ENCODE measurements around the gene SOS1.
"Not testable (repeated sequence)": the region's sequence is repeated elsewhere in the genome, so short reads cannot be mapped to it uniquely, and the experiment has no call there.

The SOS1 gene
- total RNA-seq = 68.3 to 924 (median 106) reads per million in 9 experiments

DNA sequence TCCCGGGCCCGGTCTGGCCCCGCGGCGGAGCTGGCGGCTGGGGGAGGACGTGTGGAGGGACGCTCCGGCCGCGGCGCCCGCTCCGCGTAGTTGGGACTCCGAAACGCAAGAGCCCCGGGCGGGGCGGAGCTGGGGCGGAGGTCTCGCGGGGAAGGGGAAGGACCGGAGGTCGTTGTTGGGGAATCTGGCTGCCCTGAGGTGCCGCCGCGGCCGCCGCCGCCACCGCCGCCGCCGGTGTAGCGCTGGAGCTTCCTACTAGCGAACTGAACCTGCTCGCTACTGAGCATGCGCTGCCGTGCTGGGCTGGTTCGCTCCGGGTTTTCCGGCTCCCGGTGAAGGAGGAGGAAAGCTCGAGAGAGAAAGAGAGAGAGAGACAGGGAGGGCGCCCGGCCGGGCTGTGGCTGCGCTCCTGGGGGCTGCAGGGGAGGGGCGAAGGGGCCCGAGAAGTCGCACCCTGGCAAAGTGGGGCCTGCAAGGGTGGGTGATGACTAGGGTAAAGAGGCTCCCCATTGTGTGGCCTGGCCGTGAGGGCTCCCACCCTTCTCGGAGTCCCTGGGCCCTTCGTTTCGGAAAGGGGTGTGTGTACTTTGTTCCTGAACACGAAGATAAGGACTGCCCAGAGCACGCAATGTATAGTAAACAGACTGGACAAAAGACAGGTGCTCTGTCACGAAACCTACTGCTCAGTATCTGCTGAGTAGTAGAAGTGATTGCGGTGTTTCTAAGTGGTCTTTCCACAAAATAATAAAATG, at the start of gene SOS1:
TSS of gene SOS1 (minus strand) at position 281 of the 752 bp plus-strand sequence. CDS start 629 bp downstream, outside the sequence.
- peaks cover 41 to 43% of the 10 kb centered on the region in 2 donors for H3K4me1 Mint-ChIP-seq (ENCODE audit: low read depth in 2 of 2)
- DNase-seq (peak; percentile 84 to 87 (median 85)), ATAC-seq (replicated peaks) (peak; percentile 54)
- peaks cover 18% of the 10 kb centered on the region for H3K36me3 Mint-ChIP-seq (ENCODE audit: insufficient read depth)
- H3K9me3 Mint-ChIP-seq = no peaks in the 10 kb centered on the region
- peak within 1 kb of the TSS; percentile 89 to 90 for H3K4me3 Mint-ChIP-seq
- H3K27me3 Mint-ChIP-seq = no peaks in the 10 kb centered on the region
- H3K27ac Mint-ChIP-seq = peak within 1 kb of the TSS; percentile 92

GRCh38 chr2:39164089-39164488, 43.2 kb upstream of the SOS1 start:
- Mint-ChIP-seq H3K4me1 (ENCODE audit: low read depth in 2 of 2) (no peaks in the 10 kb centered on the region), H3K9me3 (no peaks in the 10 kb centered on the region), H3K27ac (no peak overlapping the region), H3K36me3 (ENCODE audit: insufficient read depth) (no peaks in the 10 kb centered on the region), H3K27me3 (peaks cover 0 to 15% of the 10 kb centered on the region in 2 donors), H3K4me3 (no peak overlapping the region)
- ATAC-seq (replicated peaks) = no peak
- DNase-seq = no peak

DNA sequence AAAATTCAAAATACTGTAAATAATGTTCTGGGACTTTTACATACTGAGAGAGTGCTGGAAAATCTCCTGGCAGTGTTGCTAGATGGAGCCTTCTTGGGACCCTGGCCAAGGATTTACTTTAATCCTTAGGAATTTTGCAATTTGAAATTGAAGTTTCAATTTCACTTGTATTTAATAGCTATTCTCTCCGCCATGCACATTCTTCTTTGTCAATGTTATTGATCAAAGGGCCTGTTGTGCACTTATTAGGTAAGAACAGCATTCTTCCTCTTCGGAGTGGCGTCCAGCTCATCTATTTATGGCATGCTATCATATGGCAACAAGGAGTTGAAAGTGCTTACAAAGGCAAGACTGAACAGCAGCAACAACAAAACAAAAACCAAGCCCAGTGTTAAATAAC, 40.1 kb upstream of the SOS1 start:
- no peaks in the 10 kb centered on the region for H3K36me3 Mint-ChIP-seq (ENCODE audit: insufficient read depth)
- no peaks in the 10 kb centered on the region for H3K9me3 Mint-ChIP-seq
- H3K4me3 Mint-ChIP-seq = no peak overlapping the region
- H3K27me3 Mint-ChIP-seq = peaks cover 0 to 15% of the 10 kb centered on the region in 2 donors
- DNase-seq (no peak), ATAC-seq (replicated peaks) (no peak)
- no peaks in the 10 kb centered on the region for H3K4me1 Mint-ChIP-seq (ENCODE audit: low read depth in 2 of 2)
- no peak overlapping the region for H3K27ac Mint-ChIP-seq

DNA sequence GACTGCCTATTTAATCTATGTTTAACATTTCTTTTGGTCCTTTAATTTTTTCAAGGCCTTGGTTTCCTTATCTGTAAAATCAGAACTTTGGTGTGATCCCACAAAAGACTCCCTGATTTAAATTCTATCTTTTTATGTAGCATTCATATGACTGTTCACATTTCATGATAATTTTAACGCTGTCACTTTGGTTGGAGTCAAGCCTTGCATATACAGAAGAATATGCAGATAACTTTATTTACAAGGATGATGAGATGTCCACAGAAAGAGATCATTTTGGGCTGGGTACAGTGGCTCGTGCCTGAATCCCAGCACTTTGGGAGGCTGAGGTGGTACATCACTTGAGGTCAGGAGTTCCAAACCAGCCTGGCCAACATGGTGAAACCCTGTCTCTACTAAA, 38.4 kb upstream of the SOS1 start:
- H3K27me3 Mint-ChIP-seq = peaks cover 0 to 7% of the 10 kb centered on the region in 2 donors
- ATAC-seq (replicated peaks) (no peak), DNase-seq (no peak)
- H3K27ac Mint-ChIP-seq = no peak overlapping the region
- no peaks in the 10 kb centered on the region for H3K9me3 Mint-ChIP-seq
- no peaks in the 10 kb centered on the region for H3K4me1 Mint-ChIP-seq (ENCODE audit: low read depth in 2 of 2)
- no peaks in the 10 kb centered on the region for H3K36me3 Mint-ChIP-seq (ENCODE audit: insufficient read depth)
- no peak overlapping the region for H3K4me3 Mint-ChIP-seq

GRCh38 chr2:39158351-39158750, 37.5 kb upstream of the SOS1 start:
- H3K9me3 Mint-ChIP-seq = no peaks in the 10 kb centered on the region
- ATAC-seq (replicated peaks) (no peak), DNase-seq (no peak)
- H3K4me1 Mint-ChIP-seq (ENCODE audit: low read depth in 2 of 2) = no peaks in the 10 kb centered on the region
- H3K36me3 Mint-ChIP-seq (ENCODE audit: insufficient read depth) = no peaks in the 10 kb centered on the region
- H3K27ac Mint-ChIP-seq = no peak overlapping the region
- H3K4me3 Mint-ChIP-seq = no peak overlapping the region
- no peaks in the 10 kb centered on the region for H3K27me3 Mint-ChIP-seq

DNA sequence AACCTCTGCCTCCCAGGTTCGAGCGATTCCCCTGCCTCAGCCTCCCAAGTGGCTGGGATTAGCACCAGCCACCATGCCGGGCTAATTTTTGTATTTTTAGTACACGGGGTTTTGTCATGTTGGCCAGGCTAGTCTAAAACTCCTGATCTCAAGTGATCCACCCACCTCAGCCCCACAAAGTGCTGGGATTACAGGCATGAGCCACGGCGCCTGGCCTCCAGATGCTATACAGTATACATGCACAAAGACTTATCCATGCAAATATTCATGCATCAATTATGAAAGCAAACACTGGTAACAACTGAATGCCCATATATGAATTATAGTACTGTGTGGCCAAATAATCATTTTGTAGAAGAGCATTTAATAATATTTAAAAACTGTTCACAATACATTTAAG, 36.0 kb upstream of the SOS1 start:
- Mint-ChIP-seq H3K27ac (no peak overlapping the region), H3K4me3 (no peak overlapping the region), H3K9me3 (no peaks in the 10 kb centered on the region), H3K36me3 (ENCODE audit: insufficient read depth) (no peaks in the 10 kb centered on the region), H3K4me1 (ENCODE audit: low read depth in 2 of 2) (no peaks in the 10 kb centered on the region), H3K27me3 (no peaks in the 10 kb centered on the region)
- no peak for DNase-seq
- ATAC-seq (replicated peaks) = no peak

DNA sequence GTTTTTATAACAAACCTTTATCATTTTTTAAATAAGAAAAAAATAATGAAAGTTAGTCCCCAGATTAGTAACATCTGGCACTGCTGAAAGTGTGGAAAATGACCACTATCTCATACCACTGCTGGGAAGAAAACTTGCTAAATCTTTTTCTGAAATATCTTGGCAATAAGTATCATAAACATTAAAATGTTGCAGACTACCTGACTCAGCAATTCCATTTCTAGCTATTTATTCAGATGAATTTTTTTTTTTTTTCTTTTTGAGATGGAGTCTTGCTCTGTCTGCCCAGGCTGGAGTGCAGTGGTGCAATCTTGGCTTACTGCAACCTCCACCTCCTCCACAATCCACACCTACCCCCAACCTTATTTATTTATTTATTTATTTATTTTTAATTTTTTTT, 35.3 kb upstream of the SOS1 start:
- H3K9me3 Mint-ChIP-seq = no peaks in the 10 kb centered on the region
- H3K27ac Mint-ChIP-seq = no peak overlapping the region
- DNase-seq = no peak
- no peaks in the 10 kb centered on the region for H3K36me3 Mint-ChIP-seq (ENCODE audit: insufficient read depth)
- no peak overlapping the region for H3K4me3 Mint-ChIP-seq
- H3K4me1 Mint-ChIP-seq (ENCODE audit: low read depth in 2 of 2) = no peaks in the 10 kb centered on the region
- H3K27me3 Mint-ChIP-seq = no peaks in the 10 kb centered on the region
- ATAC-seq (replicated peaks) = no peak

DNA sequence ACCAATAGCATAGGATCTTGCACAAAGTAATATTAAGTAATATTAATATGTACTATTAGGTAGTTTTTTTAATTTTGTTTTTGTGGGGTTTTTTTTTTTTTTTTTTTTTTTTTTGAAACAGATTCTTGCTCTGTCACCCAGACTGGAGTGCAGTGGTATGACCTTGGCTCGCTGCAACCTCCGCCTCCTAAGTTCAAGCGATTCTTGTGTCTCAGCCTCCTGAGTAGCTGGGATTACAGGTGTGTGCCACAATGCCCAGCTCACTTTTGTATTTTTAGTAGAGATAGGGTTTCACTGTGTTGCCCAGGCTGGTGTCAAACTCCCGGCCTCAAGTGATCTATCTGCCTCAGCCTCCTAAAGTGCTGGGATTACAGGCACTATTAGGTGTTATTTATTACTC, 34.7 kb upstream of the SOS1 start:
- not testable (repeated sequence) for ATAC-seq (replicated peaks); H3K27me3 Mint-ChIP-seq; H3K4me1 Mint-ChIP-seq (ENCODE audit: low read depth in 2 of 2); H3K36me3 Mint-ChIP-seq (ENCODE audit: insufficient read depth); DNase-seq; H3K9me3 Mint-ChIP-seq; H3K4me3 Mint-ChIP-seq; H3K27ac Mint-ChIP-seq

DNA sequence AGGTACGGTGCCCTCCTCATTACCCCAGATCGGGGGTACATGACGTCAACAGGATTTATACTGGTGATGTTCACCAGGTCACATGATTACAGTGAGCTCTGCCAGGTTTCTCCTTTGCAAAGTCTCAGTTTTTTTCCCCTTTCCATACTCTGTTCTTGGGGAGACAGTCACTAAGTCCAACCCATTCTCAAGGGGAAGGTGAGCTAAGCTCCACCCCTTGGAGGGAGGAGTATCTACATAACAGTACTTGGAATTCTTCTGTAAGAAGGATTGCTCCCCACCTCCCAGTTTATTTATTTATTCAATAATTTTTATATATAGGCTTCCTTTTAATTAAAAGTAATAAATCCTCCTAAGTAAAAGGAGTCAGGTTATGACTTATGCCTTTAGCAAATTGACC, 34.1 kb upstream of the SOS1 start:
- Mint-ChIP-seq H3K9me3 (no peaks in the 10 kb centered on the region), H3K4me3 (no peak overlapping the region), H3K27me3 (no peaks in the 10 kb centered on the region), H3K4me1 (ENCODE audit: low read depth in 2 of 2) (no peaks in the 10 kb centered on the region), H3K36me3 (ENCODE audit: insufficient read depth) (no peaks in the 10 kb centered on the region), H3K27ac (no peak overlapping the region)
- ATAC-seq (replicated peaks) = no peak
- no peak for DNase-seq

- H3K36me3 Mint-ChIP-seq (ENCODE audit: insufficient read depth) = no peaks in the 10 kb centered on the region
- H3K27me3 Mint-ChIP-seq = no peaks in the 10 kb centered on the region
Measured at GRCh38 chr2:39153312-39153711, 32.5 kb upstream of the SOS1 start.

DNA sequence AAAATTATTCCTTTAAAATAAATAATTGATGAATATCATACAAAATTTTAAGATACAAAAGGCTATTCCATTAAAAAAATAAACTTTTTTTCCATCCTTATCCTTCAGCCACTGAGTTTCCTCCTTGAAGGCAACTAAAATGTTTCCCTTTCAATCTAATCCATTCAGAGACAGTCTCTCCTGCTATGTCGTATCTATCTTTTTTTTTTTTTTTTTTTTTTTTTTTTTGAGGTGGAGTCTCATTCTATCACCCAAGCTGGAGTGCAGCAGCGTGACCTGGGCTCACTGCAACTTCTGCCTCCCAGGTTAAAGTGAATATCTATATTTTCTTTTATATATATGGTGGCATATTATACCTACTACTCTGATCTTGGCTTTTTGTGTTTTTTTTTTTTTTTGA, 31.7 kb upstream of the SOS1 start:
- no peaks in the 10 kb centered on the region for H3K27me3 Mint-ChIP-seq
- no peaks in the 10 kb centered on the region for H3K4me1 Mint-ChIP-seq (ENCODE audit: low read depth in 2 of 2)
- H3K4me3 Mint-ChIP-seq = no peak overlapping the region

More at GRCh38 chr2:39153312-39153711, 32.5 kb upstream of the SOS1 start:
- ATAC-seq (replicated peaks) = no peak
- no peak overlapping the region for H3K4me3 Mint-ChIP-seq
- no peak overlapping the region for H3K27ac Mint-ChIP-seq
- no peaks in the 10 kb centered on the region for H3K9me3 Mint-ChIP-seq
- no peaks in the 10 kb centered on the region for H3K4me1 Mint-ChIP-seq (ENCODE audit: low read depth in 2 of 2)
- DNase-seq = no peak

GRCh38 chr2:39150890-39151497, 30.1 kb upstream of the SOS1 start:
- DNase-seq (no peak), ATAC-seq (replicated peaks) (no peak)
- Mint-ChIP-seq H3K9me3 (no peaks in the 10 kb centered on the region), H3K27me3 (no peaks in the 10 kb centered on the region), H3K4me1 (ENCODE audit: low read depth in 2 of 2) (no peaks in the 10 kb centered on the region), H3K36me3 (ENCODE audit: insufficient read depth) (no peaks in the 10 kb centered on the region), H3K4me3 (no peak overlapping the region), H3K27ac (no peak overlapping the region)

More for the DNA sequence above, 31.7 kb upstream of the SOS1 start:
- ATAC-seq (replicated peaks) (no peak), DNase-seq (no peak)
- no peaks in the 10 kb centered on the region for H3K9me3 Mint-ChIP-seq
- no peak overlapping the region for H3K27ac Mint-ChIP-seq
- no peaks in the 10 kb centered on the region for H3K36me3 Mint-ChIP-seq (ENCODE audit: insufficient read depth)

- no peak overlapping the region for H3K27ac Mint-ChIP-seq
- no peak for ATAC-seq (replicated peaks)
Measured at GRCh38 chr2:39150102-39150562, 29.3 kb upstream of the SOS1 start.

GRCh38 chr2:39146630-39147029, 25.8 kb upstream of the SOS1 start:
- no peak for DNase-seq
- Mint-ChIP-seq H3K27me3 (no peaks in the 10 kb centered on the region), H3K9me3 (no peaks in the 10 kb centered on the region), H3K4me1 (ENCODE audit: low read depth in 2 of 2) (peaks cover 0 to 7% of the 10 kb centered on the region in 2 donors), H3K27ac (no peak overlapping the region), H3K4me3 (no peak overlapping the region), H3K36me3 (ENCODE audit: insufficient read depth) (no peaks in the 10 kb centered on the region)
- ATAC-seq (replicated peaks) = no peak

More at GRCh38 chr2:39150102-39150562, 29.3 kb upstream of the SOS1 start:
- H3K4me1 Mint-ChIP-seq (ENCODE audit: low read depth in 2 of 2) = no peaks in the 10 kb centered on the region
- DNase-seq = no peak
- no peaks in the 10 kb centered on the region for H3K36me3 Mint-ChIP-seq (ENCODE audit: insufficient read depth)
- H3K9me3 Mint-ChIP-seq = no peaks in the 10 kb centered on the region
- H3K4me3 Mint-ChIP-seq = no peak overlapping the region
- H3K27me3 Mint-ChIP-seq = no peaks in the 10 kb centered on the region

Measured in effector memory CD8-positive, alpha-beta T cell (primary cell).